ENCODE measurements around the gene RBL1. TPM values are rescaled to one million over a fixed set of nuclear protein-coding genes. Genes with fewer than 3 reads are reported as not detected.
"Not testable (repeated sequence)": the region's sequence is repeated elsewhere in the genome, so short reads cannot be mapped to it uniquely, and the experiment has no call there.

The RBL1 gene
- total RNA-seq, 1 donor from 2014 or later, result 1.9 TPM

- no peak overlapping the region for H3K27ac ChIP-seq
- TF ChIP-seq CTCF (IDR thresholded peaks at IDR 0.05), result no peak
- intact Hi-C loops (cut with DNase I), result no loop called here
Measured at GRCh38 chr20:37131486-37131885, 35.7 kb upstream of the RBL1 start.

DNA sequence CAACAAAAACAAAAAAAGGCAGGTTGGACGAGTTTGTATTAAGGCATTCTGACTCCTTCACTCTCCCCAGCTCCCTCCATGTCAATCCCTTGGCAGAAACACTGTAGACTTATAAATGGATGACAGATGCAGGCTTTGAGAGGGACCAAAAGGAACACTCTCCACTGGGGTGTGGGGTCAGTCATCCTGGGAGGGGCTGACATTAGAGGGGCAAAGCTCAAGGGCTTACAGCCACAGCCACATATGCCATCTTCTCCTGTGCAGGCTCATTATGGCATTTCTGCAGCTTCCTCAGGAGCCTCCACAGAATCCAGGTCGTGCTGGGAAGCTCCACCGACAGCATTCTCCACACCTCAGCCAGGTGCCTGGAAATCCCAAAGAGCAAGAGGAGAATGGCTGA, 33.0 kb upstream of the RBL1 start:
- no peaks in the 10 kb centered on the region for H3K36me3 ChIP-seq
- intact Hi-C loops (cut with DNase I), result no loop called here
- no peaks in the 10 kb centered on the region for H3K9me3 ChIP-seq
- DNase-seq (ENCODE audit: low spot score in 2 of 2), result no peak
- H3K4me3 ChIP-seq, result no peak overlapping the region
- H3K4me1 ChIP-seq, result no peaks in the 10 kb centered on the region
- H3K27me3 ChIP-seq, result no peaks in the 10 kb centered on the region
- H3K27ac ChIP-seq, result no peak overlapping the region
- TF ChIP-seq CTCF (IDR thresholded peaks at IDR 0.05), result no peak

More at GRCh38 chr20:37131486-37131885, 35.7 kb upstream of the RBL1 start:
- Histone ChIP-seq H3K27me3 (no peaks in the 10 kb centered on the region), H3K9me3 (no peaks in the 10 kb centered on the region), H3K36me3 (no peaks in the 10 kb centered on the region), H3K4me1 (no peaks in the 10 kb centered on the region), H3K4me3 (no peak overlapping the region)
- DNase-seq (ENCODE audit: low spot score in 2 of 2), result no peak

DNA sequence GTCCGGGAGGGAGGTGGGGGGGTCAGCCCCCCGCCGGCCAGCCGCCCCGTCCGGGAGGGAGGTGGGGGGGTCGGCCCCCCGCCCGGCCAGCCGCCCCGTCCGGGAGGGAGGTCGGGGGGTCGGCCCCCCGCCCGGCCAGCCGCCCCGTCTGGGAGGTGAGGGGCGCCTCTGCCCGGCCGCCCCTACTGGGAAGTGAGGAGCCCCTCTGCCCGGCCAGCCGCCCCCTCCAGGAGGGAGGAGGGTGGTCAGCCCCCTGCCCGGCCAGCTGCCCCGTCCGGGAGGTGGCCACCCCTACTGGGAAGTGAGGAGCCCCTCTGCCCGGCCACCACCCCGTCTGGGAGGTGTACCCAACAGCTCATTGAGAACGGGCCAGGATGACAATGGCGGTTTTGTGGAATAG, 30.5 kb upstream of the RBL1 start:
- H3K9me3 ChIP-seq; H3K36me3 ChIP-seq; H3K4me1 ChIP-seq; DNase-seq (ENCODE audit: low spot score in 2 of 2); H3K27ac ChIP-seq; H3K4me3 ChIP-seq; intact Hi-C loops (cut with DNase I); H3K27me3 ChIP-seq: not testable (repeated sequence)

DNA sequence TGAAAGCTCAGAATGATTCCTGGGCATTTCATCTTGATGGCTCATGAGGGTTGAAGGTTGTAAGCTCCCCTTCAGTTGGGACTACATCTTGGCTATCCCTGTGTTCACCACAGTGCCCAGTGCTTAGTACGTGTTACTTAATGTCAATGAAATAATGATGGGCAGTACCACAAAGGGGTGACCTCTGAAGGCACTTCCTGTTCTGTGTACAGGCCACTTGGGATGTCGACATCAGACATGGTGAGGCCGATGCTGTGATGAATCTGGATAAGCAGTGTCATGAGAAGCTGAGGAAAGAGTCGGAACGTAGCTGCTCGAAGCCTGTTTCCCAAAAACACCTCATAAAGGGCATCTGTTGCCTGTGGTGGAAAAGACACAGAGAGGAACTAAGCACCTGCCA, 27.6 kb upstream of the RBL1 start:
- H3K9me3 ChIP-seq, result no peaks in the 10 kb centered on the region
- intact Hi-C loops (cut with DNase I), result no loop called here

DNA sequence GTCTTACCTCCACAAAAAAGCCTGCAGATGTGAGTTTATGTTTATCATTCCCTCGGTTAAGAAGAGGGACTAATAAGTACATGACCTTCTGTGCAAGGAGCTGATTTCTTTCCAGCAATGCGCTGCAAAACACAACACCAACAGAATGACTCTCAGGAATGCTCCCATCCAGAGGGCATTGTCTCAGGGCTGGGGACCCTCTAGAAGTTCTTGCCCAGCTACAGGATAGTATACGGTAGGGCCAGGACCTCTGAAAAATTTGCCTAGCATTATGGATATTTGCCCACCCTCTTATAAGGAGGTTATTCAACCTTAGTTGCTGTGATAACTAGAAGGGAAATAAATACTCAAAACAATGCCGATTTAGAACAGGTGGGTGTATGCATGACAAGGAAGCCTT, 24.7 kb upstream of the RBL1 start:
- Histone ChIP-seq H3K27me3 (no peaks in the 10 kb centered on the region), H3K4me3 (no peak overlapping the region), H3K4me1 (no peaks in the 10 kb centered on the region), H3K36me3 (no peaks in the 10 kb centered on the region), H3K9me3 (no peaks in the 10 kb centered on the region), H3K27ac (no peak overlapping the region)
- DNase-seq (ENCODE audit: low spot score in 2 of 2), result no peak
- intact Hi-C loops (cut with DNase I), result no loop called here
- TF ChIP-seq CTCF (IDR thresholded peaks at IDR 0.05), result no peak

More for the DNA sequence above, 27.6 kb upstream of the RBL1 start:
- Histone ChIP-seq H3K4me1 (no peaks in the 10 kb centered on the region), H3K4me3 (no peak overlapping the region), H3K36me3 (no peaks in the 10 kb centered on the region), H3K27me3 (no peaks in the 10 kb centered on the region), H3K27ac (no peak overlapping the region)
- DNase-seq (ENCODE audit: low spot score in 2 of 2), result no peak
- no peak for TF ChIP-seq CTCF (IDR thresholded peaks at IDR 0.05)

GRCh38 chr20:37119356-37120036, 23.7 kb upstream of the RBL1 start:
- Histone ChIP-seq H3K4me1 (no peaks in the 10 kb centered on the region), H3K9me3 (no peaks in the 10 kb centered on the region)
- intact Hi-C loops (cut with DNase I), result no loop called here

More at GRCh38 chr20:37119356-37120036, 23.7 kb upstream of the RBL1 start:
- no peak overlapping the region for H3K4me3 ChIP-seq
- H3K27me3 ChIP-seq, result no peaks in the 10 kb centered on the region
- H3K27ac ChIP-seq, result no peak overlapping the region
- H3K36me3 ChIP-seq, result no peaks in the 10 kb centered on the region
- no peak for DNase-seq (ENCODE audit: low spot score in 2 of 2)
- no peak for TF ChIP-seq CTCF (IDR thresholded peaks at IDR 0.05)
